Cerebellar nuclear complex (tissue), 1 donor: ENCODE results near the gene TRPM2.
"Not testable (repeated sequence)": the region's sequence is repeated elsewhere in the genome, so short reads cannot be mapped to it uniquely, and the experiment has no call there.

Experiments
- DNase-seq, 2 experiments: peaks; one replicate each; lab custom pipeline; 2025; lab: John Stamatoyannopoulos, UW

The TRPM2 gene

GRCh38 chr21:44375281-44375651 lies 21.8 kb downstream of the TRPM2 start:
- DNase-seq, result no peak

GRCh38 chr21:44375761-44376241 lies 22.4 kb downstream of the TRPM2 start:
- DNase-seq, result no peak

GRCh38 chr21:44376606-44377005 lies 23.2 kb downstream of the TRPM2 start:
- no peak for DNase-seq

DNA sequence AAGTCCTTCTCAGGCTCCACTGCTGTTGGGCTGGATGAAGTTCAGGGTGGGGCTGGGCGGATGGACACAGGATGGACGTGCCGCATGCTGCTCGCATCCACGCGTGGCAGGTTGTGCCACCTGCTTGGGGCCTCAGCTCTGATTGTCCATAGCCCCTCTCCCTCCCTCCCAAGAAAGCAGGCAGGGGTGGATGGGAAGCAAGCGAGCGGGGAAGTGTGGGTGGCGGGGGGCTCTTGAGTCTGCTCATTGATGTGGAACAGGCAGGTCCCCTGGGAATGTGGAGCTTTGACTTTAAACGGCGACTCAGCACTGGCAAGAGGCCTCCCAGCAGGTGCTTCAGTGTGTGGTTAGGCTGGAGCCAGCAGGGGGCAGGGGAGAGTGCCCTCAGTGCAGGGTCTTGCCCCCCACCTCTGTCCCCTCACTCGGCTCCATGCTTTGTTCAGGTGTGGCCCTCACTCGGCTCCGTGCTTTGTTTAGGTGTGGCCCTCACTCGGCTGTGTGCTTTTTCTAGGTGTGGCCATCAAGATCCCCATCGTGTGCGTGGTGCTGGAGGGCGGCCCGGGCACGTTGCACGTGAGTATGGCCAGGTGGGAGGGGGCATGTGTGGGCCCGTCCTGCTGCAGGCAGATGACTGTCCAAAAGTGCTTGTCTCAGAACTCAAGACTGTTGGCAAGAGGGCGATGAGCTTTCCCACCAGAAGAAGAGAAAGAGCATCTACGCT lies 23.9 kb downstream of the TRPM2 start:
- no peak for DNase-seq

- no peak for DNase-seq
These were observed 24.7 kb downstream of the TRPM2 start for GRCh38 chr21:44377922-44378645.

DNA sequence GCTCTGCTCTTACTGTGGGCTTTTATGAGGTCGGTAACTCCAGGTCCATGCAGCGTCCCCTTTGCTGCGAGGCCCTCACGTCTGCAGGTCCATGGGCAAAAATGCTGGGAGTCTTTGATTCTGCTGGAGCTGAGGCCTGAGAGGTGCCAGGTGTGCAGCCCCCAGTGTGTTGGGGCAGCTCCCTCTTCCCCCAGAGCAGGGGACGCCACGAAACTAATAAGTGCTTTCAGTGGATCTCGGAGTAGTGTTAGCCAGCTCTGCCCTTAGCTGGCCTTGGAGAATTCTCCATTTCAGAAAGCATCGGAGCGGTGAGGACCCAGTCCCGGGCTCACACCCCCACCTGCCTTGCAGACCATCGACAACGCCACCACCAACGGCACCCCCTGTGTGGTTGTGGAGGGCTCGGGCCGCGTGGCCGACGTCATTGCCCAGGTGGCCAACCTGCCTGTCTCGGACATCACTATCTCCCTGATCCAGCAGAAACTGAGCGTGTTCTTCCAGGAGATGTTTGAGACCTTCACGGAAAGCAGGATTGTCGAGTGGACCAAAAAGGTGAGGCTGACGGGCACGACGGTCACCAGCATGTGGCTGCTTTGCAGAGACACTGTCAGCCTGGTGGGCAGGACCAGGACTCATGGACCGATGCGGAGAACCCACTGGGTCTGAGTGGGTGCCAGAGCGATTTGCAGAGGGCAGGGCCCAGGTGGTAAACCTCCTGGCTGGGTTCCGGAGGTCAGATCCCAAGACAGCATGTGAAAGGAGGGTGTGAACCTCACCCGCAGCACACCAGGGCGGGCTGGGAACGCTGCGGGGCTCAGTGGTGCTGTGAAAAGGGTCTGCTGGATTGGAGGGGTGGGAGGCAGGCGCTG lies 25.5 kb downstream of the TRPM2 start:
- no peak for DNase-seq

GRCh38 chr21:44379515-44379848 lies 26.1 kb downstream of the TRPM2 start:
- no peak for DNase-seq

DNA sequence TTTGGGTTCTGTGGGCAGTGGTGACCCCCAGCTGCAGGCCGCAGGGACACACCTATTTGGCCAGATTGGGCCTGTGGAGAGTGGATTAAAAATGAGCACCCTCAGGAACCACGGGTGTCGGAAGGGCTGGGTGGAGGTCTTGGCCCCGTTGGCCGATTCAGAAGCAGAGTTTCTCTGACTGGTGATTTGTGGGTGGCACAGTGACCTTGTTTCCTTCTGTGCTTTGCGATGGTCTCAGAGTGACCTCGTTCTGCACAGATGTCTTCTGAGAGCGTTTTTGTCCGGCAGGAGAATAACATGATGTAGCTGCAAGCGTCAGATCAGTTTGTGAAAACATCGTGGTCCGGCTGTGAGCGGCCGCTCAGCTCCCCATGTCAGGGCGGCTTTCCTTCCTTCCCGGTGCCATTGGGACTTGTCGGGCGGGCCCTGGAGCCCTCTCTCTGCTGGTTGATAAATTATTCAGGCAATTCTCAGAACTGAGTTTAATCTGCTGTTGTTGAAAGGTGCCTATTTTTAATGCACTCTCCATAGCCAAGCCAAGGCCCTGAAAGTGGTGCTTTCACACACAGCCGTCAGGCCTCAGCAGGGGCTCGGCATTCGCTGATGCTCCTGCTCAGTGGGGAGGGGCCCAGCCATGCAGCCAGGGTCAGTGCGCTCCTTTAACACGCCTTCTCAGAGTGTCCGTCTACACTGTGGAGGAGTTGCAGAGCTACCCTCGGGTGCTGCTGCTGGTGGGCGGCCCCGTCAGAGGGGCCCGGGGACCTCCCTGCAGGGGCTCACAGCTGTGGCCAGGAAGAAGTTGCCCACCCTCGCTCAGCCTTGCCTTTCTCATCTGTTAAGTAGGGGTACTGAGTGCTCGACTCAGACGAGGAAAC lies 26.8 kb downstream of the TRPM2 start:
- DNase-seq, result no peak

DNA sequence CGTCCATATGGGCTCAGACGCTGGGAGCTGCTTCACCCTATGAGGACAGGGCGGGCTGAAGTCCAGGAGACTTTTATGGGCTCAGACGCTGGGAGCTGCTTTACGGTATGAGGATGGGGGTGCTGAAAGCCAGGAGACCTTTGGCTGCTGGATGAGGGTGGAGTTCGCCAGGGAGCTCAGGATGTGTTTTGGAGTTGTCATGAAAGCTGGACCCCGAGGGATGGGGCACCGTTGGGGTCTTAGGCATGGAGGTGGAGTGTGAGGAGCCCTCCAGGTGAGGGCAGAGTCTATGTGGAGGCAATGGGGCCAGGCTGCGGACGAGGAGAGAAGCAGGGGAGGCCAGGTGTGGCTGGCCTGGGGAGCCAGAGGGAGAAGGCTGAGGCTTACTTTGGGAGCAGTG lies 27.5 kb downstream of the TRPM2 start:
- no peak for DNase-seq

DNA sequence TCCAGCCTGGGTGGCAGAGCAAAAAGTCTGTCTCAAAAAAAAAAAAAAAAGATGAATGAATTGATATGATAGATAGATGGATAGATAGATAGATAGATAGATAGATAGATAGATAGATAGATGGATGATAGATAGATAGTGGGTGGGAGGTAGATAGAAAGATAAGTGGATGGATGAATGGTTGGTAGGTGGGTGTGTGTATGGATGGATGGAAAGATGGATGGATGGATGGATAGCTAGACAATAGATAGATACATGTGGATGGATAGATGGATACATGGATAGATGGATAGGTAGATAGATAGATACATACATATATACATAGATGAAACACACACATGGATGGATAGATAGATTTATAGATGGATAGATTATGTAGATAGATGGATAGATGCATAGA lies 28.5 kb downstream of the TRPM2 start:
- no peak for DNase-seq

GRCh38 chr21:44382536-44382935 lies 29.1 kb downstream of the TRPM2 start:
- no peak for DNase-seq

GRCh38 chr21:44383216-44383615 lies 29.8 kb downstream of the TRPM2 start:
- DNase-seq, result no peak

DNA sequence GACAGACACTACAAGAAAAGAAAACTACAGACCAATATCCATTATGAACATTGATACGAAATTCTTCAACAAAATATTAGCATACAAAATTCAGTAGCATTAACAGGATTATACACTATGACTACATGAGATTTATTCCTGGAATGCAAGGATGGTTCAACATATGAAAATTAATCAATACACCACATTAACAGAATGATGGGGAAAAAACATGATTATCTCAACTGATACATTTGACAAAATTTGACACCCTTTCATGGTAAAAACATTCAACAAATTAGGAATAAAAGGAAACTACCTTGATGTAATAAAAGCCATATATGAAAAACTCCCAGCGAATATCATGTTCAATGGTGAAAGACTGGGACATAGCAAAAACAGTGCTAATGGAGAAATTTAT lies 31.5 kb downstream of the TRPM2 start:
- no peak for DNase-seq

GRCh38 chr21:44389335-44389734 lies 35.9 kb downstream of the TRPM2 start:
- no peak for DNase-seq

DNA sequence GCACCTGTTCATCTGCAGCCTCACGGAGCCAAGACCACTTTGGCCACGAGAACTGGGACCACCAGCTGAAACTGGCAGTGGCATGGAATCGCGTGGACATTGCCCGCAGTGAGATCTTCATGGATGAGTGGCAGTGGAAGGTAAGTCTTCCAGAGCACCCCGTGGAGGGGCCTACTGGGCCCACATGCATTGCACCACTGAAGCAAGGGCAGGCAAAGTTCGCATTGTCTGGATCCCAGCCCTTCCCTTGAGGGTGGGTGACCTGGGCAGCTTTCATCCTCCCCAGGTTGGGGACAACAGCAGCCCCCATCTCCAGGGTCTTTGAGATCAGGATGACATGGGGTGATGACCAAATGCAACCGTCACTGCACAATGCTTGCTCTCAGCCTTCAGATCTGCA lies 37.5 kb downstream of the TRPM2 start:
- DNase-seq, result no peak

GRCh38 chr21:44391345-44392091 lies 38.1 kb downstream of the TRPM2 start:
- DNase-seq, result no peak

DNA sequence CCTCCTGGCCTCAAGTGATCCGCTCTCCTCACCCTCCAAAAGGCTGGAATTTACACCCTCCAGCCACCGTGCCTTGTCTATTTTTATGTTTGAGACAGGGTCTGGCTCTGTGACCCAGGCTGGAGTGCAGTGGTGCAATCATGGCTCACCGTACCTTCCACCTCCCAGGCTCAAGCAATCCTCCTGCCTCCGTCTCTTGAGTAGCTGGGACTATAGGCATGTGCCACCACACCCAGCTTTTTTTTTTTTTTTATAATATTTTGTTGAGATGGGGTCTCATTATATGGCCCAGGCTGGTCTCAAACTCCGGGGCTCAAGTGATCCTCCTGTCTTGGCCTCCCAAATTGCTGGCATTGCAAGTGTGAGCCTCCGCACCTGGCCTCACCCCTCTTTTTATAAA lies 38.8 kb downstream of the TRPM2 start:
- DNase-seq, result no peak

DNA sequence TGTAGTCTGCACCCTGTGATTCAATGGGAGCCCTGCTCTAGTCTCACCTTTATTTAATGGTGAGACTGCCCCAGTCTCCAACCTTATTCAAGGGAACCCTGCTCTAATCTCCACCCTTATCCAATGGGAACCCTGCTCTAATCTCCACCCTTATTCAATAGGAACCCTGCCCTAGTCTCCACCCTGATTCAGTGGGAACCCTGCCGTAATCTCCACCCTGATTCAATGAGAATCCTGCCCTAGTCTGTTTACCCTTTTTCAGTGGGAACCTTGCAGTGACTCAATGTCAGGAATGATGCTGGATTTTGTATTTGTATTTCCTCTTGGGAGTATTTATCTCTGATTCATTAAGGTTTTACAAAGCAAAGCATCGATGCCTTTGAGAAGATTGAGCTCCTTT lies 39.5 kb downstream of the TRPM2 start:
- no peak for DNase-seq

DNA sequence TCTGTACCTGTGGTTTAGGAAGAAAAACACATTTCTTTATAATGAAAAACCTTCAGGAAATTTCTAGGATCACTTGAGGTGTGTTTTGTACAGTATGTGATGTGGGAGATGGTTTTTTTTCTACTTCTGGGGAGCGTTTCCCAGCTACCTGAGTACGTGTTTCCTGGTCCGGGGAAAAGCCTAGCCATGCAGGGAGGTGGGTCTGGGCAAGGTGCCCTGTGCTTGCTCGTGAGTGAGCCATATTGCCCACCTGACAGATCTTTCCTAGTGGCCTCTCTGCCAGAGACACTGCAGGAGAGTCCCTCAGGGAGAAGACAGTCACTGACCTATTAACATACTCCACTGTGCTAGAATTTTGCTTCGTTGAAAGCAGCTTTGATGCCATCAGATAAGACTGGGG lies 41.3 kb downstream of the TRPM2 start:
- DNase-seq, result no peak

DNA sequence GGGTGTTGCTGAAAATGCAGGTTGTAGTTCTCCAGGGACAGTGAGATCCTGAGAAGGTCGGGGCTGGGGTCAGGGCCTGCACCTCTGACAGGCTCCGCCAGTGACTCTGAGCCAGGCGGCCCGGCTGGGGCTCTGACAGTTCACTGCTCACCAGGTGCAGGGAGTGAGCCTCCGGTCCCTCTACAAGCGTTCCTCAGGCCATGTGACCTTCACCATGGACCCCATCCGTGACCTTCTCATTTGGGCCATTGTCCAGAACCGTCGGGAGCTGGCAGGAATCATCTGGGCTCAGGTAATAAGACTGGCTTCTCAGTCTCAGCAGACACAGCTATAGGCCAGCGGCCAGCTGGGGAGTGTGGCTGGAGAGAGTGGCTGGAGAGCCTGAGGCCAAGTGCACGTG lies 41.8 kb downstream of the TRPM2 start:
- DNase-seq, result no peak

- DNase-seq, result not testable (repeated sequence)
These were observed 43.4 kb downstream of the TRPM2 start for GRCh38 chr21:44396803-44397202.
